ENCODE results near the gene PTGDR.

Gene PTGDR

GRCh38 chr14:52267501-52268278, at the start of gene PTGDR:
Gene PTGDR, plus strand, starts transcription at chr14:52267698. Its CDS starts 117 bp downstream, at chr14:52267815.
- TF ChIP-seq ZFX (IDR thresholded peaks at IDR 0.05): no peak
- no peak for TF ChIP-seq CTCF (conservative IDR thresholded peaks at IDR 0.05)
- H3K27ac ChIP-seq: no peak within 1 kb of the TSS

GRCh38 chr14:52219488-52220084, 47.9 kb upstream of the PTGDR start:
- no peak for TF ChIP-seq ZFX (IDR thresholded peaks at IDR 0.05)
- no peak for TF ChIP-seq CTCF (conservative IDR thresholded peaks at IDR 0.05)
- H3K27ac ChIP-seq: no peak overlapping the region

- no peak overlapping the region for H3K27ac ChIP-seq
- TF ChIP-seq ZFX (IDR thresholded peaks at IDR 0.05): no peak
- TF ChIP-seq CTCF (conservative IDR thresholded peaks at IDR 0.05): no peak
These were observed 46.3 kb upstream of the PTGDR start for GRCh38 chr14:52220924-52221811.

GRCh38 chr14:52222901-52223300, 44.6 kb upstream of the PTGDR start:
- no peak for TF ChIP-seq ZFX (IDR thresholded peaks at IDR 0.05)
- TF ChIP-seq CTCF (conservative IDR thresholded peaks at IDR 0.05): no peak
- no peak overlapping the region for H3K27ac ChIP-seq

GRCh38 chr14:52227619-52228222, 39.8 kb upstream of the PTGDR start:
- TF ChIP-seq ZFX (IDR thresholded peaks at IDR 0.05) (no peak), CTCF (conservative IDR thresholded peaks at IDR 0.05) (no peak)
- H3K27ac ChIP-seq: no peak overlapping the region

GRCh38 chr14:52233693-52234092, 33.8 kb upstream of the PTGDR start:
- H3K27ac ChIP-seq: no peak overlapping the region
- TF ChIP-seq CTCF (conservative IDR thresholded peaks at IDR 0.05): no peak
- TF ChIP-seq ZFX (IDR thresholded peaks at IDR 0.05): no peak
